ENCODE measurements around the gene ERGIC2.

ERGIC2 gene

DNA sequence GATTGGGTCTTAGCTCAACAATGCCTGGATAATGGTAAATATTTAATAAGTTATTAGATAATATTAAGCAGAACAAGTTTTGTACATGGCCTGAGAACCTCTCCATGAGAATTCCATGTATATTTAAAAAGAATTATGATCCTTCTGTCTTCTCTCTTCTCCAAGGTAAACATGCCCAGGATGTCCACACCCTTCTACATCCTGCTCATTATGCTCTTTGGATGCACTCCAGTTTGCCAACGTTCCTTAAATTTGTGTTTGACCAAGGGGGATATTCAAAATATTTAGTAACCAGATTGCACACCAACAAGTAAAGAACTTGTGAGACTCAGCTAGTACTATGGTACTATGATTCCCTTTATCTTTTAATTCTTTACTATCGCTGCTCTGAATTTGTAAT lies 44.8 kb upstream of the ERGIC2 start:
- peak; percentile 30 for DNase-seq (ENCODE audit: low read depth)
- H3K4me3 ChIP-seq (replicated peaks; ENCODE audit: low read depth, low read length): no peak overlapping the region
- TF ChIP-seq, protein P1, sequence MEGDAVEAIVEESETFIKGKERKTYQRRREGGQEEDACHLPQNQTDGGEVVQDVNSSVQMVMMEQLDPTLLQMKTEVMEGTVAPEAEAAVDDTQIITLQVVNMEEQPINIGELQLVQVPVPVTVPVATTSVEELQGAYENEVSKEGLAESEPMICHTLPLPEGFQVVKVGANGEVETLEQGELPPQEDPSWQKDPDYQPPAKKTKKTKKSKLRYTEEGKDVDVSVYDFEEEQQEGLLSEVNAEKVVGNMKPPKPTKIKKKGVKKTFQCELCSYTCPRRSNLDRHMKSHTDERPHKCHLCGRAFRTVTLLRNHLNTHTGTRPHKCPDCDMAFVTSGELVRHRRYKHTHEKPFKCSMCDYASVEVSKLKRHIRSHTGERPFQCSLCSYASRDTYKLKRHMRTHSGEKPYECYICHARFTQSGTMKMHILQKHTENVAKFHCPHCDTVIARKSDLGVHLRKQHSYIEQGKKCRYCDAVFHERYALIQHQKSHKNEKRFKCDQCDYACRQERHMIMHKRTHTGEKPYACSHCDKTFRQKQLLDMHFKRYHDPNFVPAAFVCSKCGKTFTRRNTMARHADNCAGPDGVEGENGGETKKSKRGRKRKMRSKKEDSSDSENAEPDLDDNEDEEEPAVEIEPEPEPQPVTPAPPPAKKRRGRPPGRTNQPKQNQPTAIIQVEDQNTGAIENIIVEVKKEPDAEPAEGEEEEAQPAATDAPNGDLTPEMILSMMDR (IDR thresholded peaks at IDR 0.05; ENCODE audit: low read length, missing control alignments): no peak

DNA sequence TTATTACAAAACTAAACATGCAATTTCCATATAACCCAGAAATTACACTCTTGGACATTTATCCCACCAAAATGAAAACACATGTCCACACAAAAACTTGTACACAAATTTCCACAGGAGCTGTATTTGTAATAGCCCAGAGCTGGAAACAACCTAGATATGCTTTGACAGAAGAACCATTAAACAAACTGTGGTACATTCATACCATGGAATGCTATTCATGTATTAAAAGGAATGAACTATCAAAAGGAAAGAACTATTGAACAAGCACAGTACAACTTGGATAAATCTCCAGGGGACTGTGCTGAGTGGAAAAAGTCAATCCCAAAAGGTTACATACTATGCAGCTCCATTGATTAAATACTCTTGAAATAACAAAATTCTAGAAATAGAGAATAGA lies 35.8 kb upstream of the ERGIC2 start:
- DNase-seq (ENCODE audit: low read depth): no peak
- TF ChIP-seq, protein P1 (IDR thresholded peaks at IDR 0.05; ENCODE audit: low read length, missing control alignments): no peak
- H3K4me3 ChIP-seq (replicated peaks; ENCODE audit: low read depth, low read length): no peak overlapping the region

DNA sequence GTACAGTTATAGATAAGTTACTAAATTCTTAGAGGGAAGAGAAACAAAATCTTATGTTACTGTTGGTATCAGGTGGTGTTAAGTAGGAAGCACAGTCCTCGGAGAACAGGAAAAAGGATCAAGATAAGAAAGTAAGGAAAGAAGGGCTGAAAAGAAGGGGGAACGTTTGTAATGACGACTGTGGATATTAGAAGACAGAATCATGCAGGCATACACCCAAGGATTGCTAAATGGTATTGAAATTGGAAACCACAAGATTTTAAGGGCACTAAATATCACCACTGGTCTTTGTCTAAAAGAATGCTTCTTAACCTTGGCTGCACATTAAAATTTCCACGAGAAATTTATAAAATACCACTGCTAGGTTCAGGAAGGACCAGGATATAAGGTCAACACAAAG lies 34.1 kb upstream of the ERGIC2 start:
- no peak overlapping the region for H3K4me3 ChIP-seq (replicated peaks; ENCODE audit: low read depth, low read length)
- DNase-seq (ENCODE audit: low read depth): peak; percentile 58
- TF ChIP-seq, protein P1 (IDR thresholded peaks at IDR 0.05; ENCODE audit: low read length, missing control alignments): no peak

DNA sequence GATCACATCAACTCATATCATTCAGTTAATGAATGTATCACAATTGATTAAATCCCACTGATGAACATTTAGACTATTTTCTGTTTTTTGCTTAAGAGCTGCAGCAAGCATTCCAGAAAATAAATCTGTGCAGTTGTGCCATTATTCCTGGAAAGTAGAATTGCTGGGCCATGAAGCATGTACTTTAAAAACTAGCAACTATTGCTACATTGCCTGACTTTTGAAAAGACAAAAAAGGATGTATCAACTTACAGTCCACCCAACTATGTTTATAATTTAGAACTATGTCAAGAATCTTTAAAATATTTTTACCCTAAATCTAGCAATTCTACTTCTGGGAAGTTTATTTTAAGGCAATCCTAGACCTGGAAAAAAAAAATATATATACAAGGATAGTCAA lies 33.4 kb upstream of the ERGIC2 start:
- peak; percentile 38 for DNase-seq (ENCODE audit: low read depth)
- no peak overlapping the region for H3K4me3 ChIP-seq (replicated peaks; ENCODE audit: low read depth, low read length)
- TF ChIP-seq, protein P1 (IDR thresholded peaks at IDR 0.05; ENCODE audit: low read length, missing control alignments): no peak

DNA sequence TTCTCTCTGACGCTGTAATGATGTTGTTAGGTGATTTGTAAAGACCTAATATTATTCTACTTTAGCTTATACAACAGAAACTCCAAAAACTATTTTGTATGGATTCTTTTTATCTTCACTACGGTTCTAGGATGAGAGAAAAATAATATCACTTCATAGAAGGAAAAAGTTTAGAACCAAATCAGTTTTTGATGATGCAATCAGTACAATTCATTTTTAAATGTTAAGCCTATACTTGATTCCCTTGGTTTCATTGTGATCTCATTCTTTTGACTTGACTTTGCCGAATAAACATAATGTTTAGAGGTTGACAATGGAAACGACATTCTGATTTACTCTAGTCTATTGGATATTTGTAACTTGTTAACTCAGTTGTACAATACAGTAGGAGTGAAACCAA lies 24.6 kb upstream of the ERGIC2 start:
- DNase-seq (ENCODE audit: low read depth): no peak
- TF ChIP-seq, protein P1 (IDR thresholded peaks at IDR 0.05; ENCODE audit: low read length, missing control alignments): no peak

DNA sequence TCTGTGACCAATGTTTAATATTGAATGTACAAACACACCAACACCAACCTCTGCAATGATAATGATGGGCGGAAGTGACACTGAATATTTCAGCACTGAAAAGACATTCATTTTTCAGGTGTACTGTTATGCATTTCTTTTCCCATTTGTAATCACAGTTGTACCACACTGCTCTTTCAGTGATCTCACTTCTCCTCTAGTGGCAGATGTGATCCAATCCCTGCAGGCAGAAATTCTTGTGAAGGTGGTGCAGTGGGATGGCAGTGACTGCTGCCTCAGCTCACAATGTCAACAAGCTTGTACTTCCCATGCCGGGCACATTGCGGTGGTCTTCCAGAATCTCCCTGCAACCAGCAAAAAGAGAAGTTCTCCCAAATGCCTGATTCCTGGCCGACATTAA lies 23.0 kb upstream of the ERGIC2 start:
- H3K4me3 ChIP-seq (replicated peaks; ENCODE audit: low read depth, low read length): no peak overlapping the region
- DNase-seq (ENCODE audit: low read depth): no peak
- TF ChIP-seq, protein P1 (IDR thresholded peaks at IDR 0.05; ENCODE audit: low read length, missing control alignments): no peak

More for the DNA sequence above, 24.6 kb upstream of the ERGIC2 start:
- no peak overlapping the region for H3K4me3 ChIP-seq (replicated peaks; ENCODE audit: low read depth, low read length)

DNA sequence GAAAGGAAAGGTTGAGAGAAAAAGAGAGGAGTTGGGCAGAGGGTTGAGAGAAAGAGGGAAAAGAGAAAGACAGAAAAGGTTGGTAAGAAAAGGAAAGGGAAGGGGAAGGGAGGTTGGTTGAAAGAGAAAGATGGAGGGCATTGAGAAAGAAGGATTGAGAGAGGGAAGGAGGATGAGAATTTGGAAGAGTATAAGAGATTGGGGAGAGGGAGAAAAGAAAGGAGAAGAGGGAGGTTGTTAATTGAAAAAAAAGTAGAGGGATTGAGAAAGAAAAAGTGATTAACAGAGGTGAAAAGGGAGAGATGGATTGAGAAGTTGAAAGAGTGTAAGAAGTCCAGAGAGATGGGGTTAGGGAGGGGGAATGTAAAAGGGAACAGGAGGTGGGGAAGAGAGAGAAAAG lies 21.5 kb upstream of the ERGIC2 start:
- TF ChIP-seq, protein P1 (IDR thresholded peaks at IDR 0.05; ENCODE audit: low read length, missing control alignments): no peak
- H3K4me3 ChIP-seq (replicated peaks; ENCODE audit: low read depth, low read length): no peak overlapping the region
- no peak for DNase-seq (ENCODE audit: low read depth)

Measured in fibroblast of pulmonary artery (primary cell).